Esophagus squamous epithelium (tissue), 5 donors: ENCODE results near the gene GALK2. TPM values are rescaled to one million over a fixed set of nuclear protein-coding genes. Genes with fewer than 3 reads are reported as not detected.
"Not testable (repeated sequence)": the region's sequence is repeated elsewhere in the genome, so short reads cannot be mapped to it uniquely, and the experiment has no call there.

Source experiments
- DNase-seq: peaks from one replicate; lab custom pipeline; 2025; lab: John Stamatoyannopoulos, UW
- H3K27ac ChIP-seq, 4 donors: fragments of 200-600 bp; sonication (generic); one replicate each; pipeline ENCODE4 v1.5.1; 2016 to 2019; ENCODE audit warnings: mild to moderate bottlenecking in 1 of 4
- H3K27me3 ChIP-seq, 4 donors: fragments of 200-600 bp; sonication (generic); 1 replicate in 3 of 4; 2 replicates in 1 of 4; pipeline versions ENCODE4 v1.5.1 to v1.6.0; 2017 to 2021; ENCODE audit warnings: antibody characterized with exemption in 1 of 4
- H3K36me3 ChIP-seq, 3 donors: fragments of 200-600 bp; sonication (generic); one replicate each; pipeline ENCODE4 v1.5.1; 2016 to 2019
- H3K4me1 ChIP-seq, 3 donors: fragments of 200-600 bp; sonication (generic); one replicate each; pipeline ENCODE4 v1.5.1; 2017 to 2019
- H3K4me3 ChIP-seq, 4 donors: fragments of 200-600 bp; sonication (generic); 1 replicate in 3 of 4; 2 replicates in 1 of 4; pipeline ENCODE4 v1.5.1; 2016 to 2019; ENCODE audit warnings: mild to moderate bottlenecking in 2 of 4, moderate library complexity in 1 of 4
- H3K9me3 ChIP-seq, 3 donors: fragments of 200-600 bp; sonication (generic); one replicate each; pipeline ENCODE4 v1.5.1; 2016 to 2019
- POLR2A ChIP-seq, 4 donors: fragments of 450-650 bp; IDR thresholded peaks; one replicate each; pipeline ENCODE4 v1.6.1; 2017; ENCODE audit warnings: antibody characterized with exemption in 4 of 4, mild to moderate bottlenecking in 4 of 4, moderate library complexity in 3 of 4
- WGBS, 2 donors: methylation state at CpG; one replicate each; pipeline ENCODE4 v1.1.5; 2018; 5-methylcytosine and 5-hydroxymethylcytosine counted together
- intact Hi-C: fragments of 100-400 bp; cut with DNase I; formaldehyde crosslinking; loops from one replicate; pipeline ENCODE4 v1.15.0; 2022
- total RNA-seq, 4 donors: library from RNA; depleted of rRNA; stranded (reverse); fragments of >200 nt; gene quantifications; one replicate each; pipeline ENCODE4 v1.1.0, GENCODE V29; 2016
- TF ChIP-seq, protein P1 (sequence below), 6 experiments: fragments of 450-650 bp in 4 of 6; fragments of 200-600 bp in 2 of 6; sonication (generic) in 2 of 6; IDR thresholded peaks; one replicate each; pipeline ENCODE4 v1.5.1; 2016 to 2019; ENCODE audit warnings: antibody characterized with exemption in 6 of 6, mild to moderate bottlenecking in 4 of 6, moderate library complexity in 4 of 6
- donor health status: DM: yes; HTN: yes; CAD: no.

The GALK2 gene
- total RNA-seq, 4 donors from 2014 or later, result 7.2 to 30.5 (median 21.4) TPM

DNA sequence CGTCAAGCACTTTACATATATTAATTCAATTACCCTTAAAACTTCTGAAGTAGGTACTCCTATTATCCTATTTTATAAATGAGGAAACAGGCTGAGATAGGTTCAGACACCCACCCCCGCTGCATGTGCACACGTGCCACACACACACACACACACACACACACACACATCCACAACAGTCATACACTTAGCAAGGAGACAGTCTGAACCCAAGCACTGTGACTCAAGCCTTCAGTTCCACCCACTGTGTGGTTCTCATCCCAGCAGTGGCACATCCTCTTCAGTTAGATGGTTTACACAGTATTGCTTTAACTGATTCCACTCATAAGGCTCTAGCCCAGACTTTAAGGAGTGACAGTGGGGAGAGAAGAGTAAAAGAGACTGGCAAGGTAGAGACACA is 161.9 kb downstream of the GALK2 start:
- intact Hi-C loops, result no loop called here
- peaks cover 0 to 36% (median 0%) of the 10 kb centered on the region in 3 donors for H3K36me3 ChIP-seq
- no peaks in the 10 kb centered on the region for H3K4me1 ChIP-seq
- no peak for DNase-seq
- no peak for TF ChIP-seq POLR2A (IDR thresholded peaks at IDR 0.05)
- TF ChIP-seq, protein P1, sequence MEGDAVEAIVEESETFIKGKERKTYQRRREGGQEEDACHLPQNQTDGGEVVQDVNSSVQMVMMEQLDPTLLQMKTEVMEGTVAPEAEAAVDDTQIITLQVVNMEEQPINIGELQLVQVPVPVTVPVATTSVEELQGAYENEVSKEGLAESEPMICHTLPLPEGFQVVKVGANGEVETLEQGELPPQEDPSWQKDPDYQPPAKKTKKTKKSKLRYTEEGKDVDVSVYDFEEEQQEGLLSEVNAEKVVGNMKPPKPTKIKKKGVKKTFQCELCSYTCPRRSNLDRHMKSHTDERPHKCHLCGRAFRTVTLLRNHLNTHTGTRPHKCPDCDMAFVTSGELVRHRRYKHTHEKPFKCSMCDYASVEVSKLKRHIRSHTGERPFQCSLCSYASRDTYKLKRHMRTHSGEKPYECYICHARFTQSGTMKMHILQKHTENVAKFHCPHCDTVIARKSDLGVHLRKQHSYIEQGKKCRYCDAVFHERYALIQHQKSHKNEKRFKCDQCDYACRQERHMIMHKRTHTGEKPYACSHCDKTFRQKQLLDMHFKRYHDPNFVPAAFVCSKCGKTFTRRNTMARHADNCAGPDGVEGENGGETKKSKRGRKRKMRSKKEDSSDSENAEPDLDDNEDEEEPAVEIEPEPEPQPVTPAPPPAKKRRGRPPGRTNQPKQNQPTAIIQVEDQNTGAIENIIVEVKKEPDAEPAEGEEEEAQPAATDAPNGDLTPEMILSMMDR (IDR thresholded peaks at IDR 0.05), result no peak
- no peak overlapping the region for H3K4me3 ChIP-seq
- H3K27me3 ChIP-seq, result no peaks in the 10 kb centered on the region
- WGBS, 2 donors, result 91% methylated on average over 3 of the region's 3 CpGs
- no peak overlapping the region for H3K27ac ChIP-seq
- no peaks in the 10 kb centered on the region for H3K9me3 ChIP-seq

DNA sequence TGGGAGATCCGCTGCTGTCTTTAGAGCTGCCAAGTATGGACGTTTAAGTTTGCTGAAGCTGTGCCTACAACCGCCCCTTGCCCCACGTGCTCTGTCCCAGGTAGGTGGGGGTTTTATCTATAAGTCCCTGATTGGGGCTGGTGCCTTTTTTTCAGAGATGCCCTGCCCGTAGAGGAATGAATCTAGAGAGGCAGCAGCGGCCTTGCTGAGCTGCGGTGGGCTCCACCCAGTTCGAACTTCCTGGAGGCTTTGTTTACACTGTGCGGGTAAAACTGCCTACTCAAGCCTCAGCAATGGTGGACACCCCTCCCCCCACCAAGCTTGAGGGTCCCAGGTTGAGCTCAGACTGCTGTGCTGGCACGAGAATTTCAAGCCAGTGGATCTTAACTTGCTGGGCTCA is 169.6 kb downstream of the GALK2 start:
- no peak for TF ChIP-seq POLR2A (IDR thresholded peaks at IDR 0.05)
- TF ChIP-seq, protein P1 (IDR thresholded peaks at IDR 0.05), result no peak
- Histone ChIP-seq H3K4me3 (no peak overlapping the region), H3K4me1 (no peaks in the 10 kb centered on the region), H3K36me3 (peaks cover 0 to 20% (median 0%) of the 10 kb centered on the region in 3 donors), H3K9me3 (peaks cover 0 to 13% (median 6%) of the 10 kb centered on the region in 3 donors), H3K27me3 (no peaks in the 10 kb centered on the region), H3K27ac (no peak overlapping the region)
- intact Hi-C loops, result no loop called here
- WGBS, 2 donors, result no CpG with 5 or more reads among the region's 10 CpGs
- DNase-seq, result no peak

DNA sequence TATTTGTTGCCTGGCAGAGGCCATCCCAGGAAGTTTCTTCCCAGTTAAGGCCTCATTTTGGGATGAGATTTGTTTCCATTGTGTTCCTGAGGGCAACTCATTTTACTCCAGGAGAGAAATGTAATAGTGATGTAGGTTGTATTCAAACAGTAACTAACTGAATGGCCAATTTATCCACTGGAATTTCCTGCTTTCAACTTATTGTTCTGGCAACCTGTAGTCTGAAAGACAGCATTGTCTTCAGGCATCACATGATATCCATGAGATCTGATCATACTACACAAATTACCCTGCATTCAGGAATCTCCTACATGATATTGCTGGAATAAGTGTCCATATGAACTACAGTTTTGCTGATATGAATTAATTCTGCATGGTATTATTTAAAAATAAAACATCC is 173.5 kb downstream of the GALK2 start:
- TF ChIP-seq POLR2A (IDR thresholded peaks at IDR 0.05), result no peak
- TF ChIP-seq, protein P1 (IDR thresholded peaks at IDR 0.05), result no peak
- Histone ChIP-seq H3K4me1 (no peaks in the 10 kb centered on the region), H3K27me3 (no peaks in the 10 kb centered on the region), H3K4me3 (no peak overlapping the region), H3K27ac (no peak overlapping the region), H3K9me3 (peaks cover 0 to 13% (median 6%) of the 10 kb centered on the region in 3 donors), H3K36me3 (peaks cover 0 to 18% (median 0%) of the 10 kb centered on the region in 3 donors)
- no peak for DNase-seq
- intact Hi-C loops, result no loop called here

DNA sequence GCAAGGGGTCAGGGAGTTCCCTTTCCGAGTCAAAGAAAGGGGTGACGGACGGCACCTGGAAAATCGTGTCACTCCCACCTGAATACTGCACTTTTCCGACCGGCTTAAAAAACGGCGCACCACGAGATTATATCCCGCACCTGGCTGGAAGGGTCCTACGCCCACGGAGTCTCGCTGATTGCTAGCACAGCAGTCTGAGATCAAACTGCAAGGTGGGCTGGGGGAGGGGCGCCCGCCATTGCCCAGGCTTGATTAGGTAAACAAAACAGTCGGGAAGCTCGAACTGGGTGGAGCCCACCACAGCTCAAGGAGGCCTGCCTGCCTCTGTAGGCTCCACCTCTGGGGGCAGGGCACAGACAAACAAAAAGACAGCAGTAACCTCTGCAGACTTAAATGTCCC is 184.4 kb downstream of the GALK2 start:
- H3K36me3 ChIP-seq, H3K27ac ChIP-seq, DNase-seq, H3K4me1 ChIP-seq, H3K4me3 ChIP-seq, H3K27me3 ChIP-seq, H3K9me3 ChIP-seq, intact Hi-C loops: not testable (repeated sequence)
- 85 to 100% methylated on average over 2 to 10 of the region's 17 CpGs for WGBS, 2 donors

DNA sequence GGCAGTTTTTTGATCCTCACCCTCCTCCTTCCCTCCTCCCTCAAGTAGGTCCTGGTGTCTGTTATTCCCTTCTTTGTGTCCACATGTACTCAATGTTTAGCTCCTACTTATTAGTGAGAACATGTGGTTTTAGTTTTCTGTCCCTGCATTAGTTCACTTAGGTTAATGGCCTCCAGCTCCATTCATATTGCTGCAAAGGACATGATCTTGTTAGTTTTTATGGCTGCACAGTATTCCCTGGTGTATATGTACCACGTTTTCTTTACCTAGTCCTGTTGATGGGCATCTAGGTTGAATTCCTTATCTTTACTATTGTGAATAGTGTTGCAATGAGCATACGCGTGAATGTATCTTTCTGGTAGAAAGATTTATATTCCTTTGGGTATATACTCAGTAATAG is 191.3 kb downstream of the GALK2 start:
- WGBS, 2 donors, result 78 to 88% methylated on average over 3 of the region's 3 CpGs
- H3K27me3 ChIP-seq, result no peaks in the 10 kb centered on the region
- no peaks in the 10 kb centered on the region for H3K36me3 ChIP-seq
- intact Hi-C loops, result no loop called here
- no peaks in the 10 kb centered on the region for H3K4me1 ChIP-seq
- no peak for TF ChIP-seq POLR2A (IDR thresholded peaks at IDR 0.05)
- TF ChIP-seq, protein P1 (IDR thresholded peaks at IDR 0.05), result no peak
- H3K27ac ChIP-seq, result no peak overlapping the region
- no peak overlapping the region for H3K4me3 ChIP-seq
- no peaks in the 10 kb centered on the region for H3K9me3 ChIP-seq
- DNase-seq, result no peak

DNA sequence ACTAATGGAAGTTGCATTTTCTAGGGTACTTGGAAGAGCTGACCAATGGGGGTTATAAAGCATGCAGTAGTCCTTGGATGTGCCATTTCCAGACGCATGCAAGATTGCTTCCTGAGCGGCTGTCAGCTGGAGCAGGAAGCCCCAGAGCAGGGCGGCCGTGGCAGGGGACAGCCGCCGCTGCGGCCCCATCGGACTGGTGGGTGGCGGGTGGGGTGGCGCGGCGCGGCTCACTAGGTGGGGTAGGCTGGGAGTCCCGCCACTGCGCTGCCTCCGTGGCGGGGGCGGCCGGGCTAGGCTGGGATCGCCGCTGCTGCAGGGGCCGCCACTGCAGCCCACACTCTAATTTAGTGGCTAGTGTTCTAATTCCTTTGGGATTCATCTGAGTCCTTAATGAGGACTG is 196.4 kb downstream of the GALK2 start:
- no peak for DNase-seq
- TF ChIP-seq, protein P1 (IDR thresholded peaks at IDR 0.05), result no peak
- TF ChIP-seq POLR2A (IDR thresholded peaks at IDR 0.05), result no peak
- 92 to 100% methylated on average over 6 to 14 of the region's 22 CpGs for WGBS, 2 donors
- Histone ChIP-seq H3K4me1 (no peaks in the 10 kb centered on the region), H3K4me3 (no peak overlapping the region), H3K27me3 (no peaks in the 10 kb centered on the region), H3K9me3 (no peaks in the 10 kb centered on the region), H3K27ac (no peak overlapping the region), H3K36me3 (no peaks in the 10 kb centered on the region)
- intact Hi-C loops, result no loop called here
